GM06990 (cell line): ENCODE data around the gene PLXNA4.

ENCODE experiments used
- DNase-seq: peaks from one replicate; pipeline ENCODE4 v3.0.0-alpha.2; 2011; ENCODE audit not compliant: insufficient read length; ENCODE audit errors: extremely low read depth
- H3K27me3 ChIP-seq: replicated peaks from 2 replicates; pipeline ENCODE4 v1.6.0; 2011; ENCODE audit warnings: low read length; ENCODE audit not compliant: control insufficient read depth, insufficient read depth
- H3K36me3 ChIP-seq: 2 replicates; pipeline ENCODE4 v1.5.1; 2011; ENCODE audit warnings: low read length; ENCODE audit not compliant: control insufficient read depth, insufficient read depth
- H3K4me3 ChIP-seq: replicated peaks from 2 replicates; pipeline ENCODE4 v1.5.1; 2011; ENCODE audit warnings: low read depth, mild to moderate bottlenecking, control low read depth, low read length
- TF ChIP-seq, protein P1 (sequence below): IDR thresholded peaks from 2 replicates; pipeline ENCODE4 v1.5.1; 2011; ENCODE audit warnings: low read length, control low read depth, mild to moderate bottlenecking, inconsistent platforms; ENCODE audit not compliant: insufficient read depth, poor library complexity, severe bottlenecking

The PLXNA4 gene

DNA sequence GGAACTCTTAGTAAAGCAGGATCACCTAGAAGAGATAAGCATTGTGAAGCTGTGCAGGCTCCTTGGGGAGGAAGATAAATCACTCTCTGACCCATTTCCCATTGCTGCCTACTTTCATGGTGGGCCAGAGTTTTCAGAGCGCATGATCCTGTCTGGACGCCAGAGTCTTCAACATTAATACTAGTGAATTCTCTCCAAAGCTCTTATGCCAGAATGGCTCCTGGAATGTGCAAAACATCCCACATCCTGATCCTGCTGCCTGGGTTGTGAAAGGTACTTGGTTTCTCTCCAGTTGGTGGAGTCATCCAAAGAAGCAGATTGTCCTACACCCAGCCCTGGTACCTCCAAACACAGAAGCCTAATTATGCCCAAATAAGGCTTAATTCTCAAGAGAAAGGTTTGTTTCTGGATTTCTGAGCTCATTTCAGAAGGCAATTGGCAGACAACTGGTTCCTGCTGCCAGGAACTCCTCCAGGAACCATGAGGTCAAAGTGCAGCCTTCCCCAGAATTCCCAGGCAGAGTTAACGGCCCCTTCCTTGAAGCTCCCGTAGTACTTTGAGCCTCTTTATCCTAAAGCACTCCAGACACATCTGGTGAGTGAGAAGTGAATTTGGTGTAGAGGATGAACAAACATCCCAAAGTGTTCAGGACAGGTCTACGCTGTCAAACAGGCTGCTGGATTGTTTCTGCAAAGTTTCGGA is 495.2 kb downstream of the PLXNA4 start:
- Histone ChIP-seq H3K4me3 (no peak overlapping the region), H3K36me3 (no peaks in the 10 kb centered on the region), H3K27me3 (no peaks in the 10 kb centered on the region; the same call in none of the 2 replicates)
- DNase-seq: no peak
- TF ChIP-seq, protein P1, sequence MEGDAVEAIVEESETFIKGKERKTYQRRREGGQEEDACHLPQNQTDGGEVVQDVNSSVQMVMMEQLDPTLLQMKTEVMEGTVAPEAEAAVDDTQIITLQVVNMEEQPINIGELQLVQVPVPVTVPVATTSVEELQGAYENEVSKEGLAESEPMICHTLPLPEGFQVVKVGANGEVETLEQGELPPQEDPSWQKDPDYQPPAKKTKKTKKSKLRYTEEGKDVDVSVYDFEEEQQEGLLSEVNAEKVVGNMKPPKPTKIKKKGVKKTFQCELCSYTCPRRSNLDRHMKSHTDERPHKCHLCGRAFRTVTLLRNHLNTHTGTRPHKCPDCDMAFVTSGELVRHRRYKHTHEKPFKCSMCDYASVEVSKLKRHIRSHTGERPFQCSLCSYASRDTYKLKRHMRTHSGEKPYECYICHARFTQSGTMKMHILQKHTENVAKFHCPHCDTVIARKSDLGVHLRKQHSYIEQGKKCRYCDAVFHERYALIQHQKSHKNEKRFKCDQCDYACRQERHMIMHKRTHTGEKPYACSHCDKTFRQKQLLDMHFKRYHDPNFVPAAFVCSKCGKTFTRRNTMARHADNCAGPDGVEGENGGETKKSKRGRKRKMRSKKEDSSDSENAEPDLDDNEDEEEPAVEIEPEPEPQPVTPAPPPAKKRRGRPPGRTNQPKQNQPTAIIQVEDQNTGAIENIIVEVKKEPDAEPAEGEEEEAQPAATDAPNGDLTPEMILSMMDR: no peak

DNA sequence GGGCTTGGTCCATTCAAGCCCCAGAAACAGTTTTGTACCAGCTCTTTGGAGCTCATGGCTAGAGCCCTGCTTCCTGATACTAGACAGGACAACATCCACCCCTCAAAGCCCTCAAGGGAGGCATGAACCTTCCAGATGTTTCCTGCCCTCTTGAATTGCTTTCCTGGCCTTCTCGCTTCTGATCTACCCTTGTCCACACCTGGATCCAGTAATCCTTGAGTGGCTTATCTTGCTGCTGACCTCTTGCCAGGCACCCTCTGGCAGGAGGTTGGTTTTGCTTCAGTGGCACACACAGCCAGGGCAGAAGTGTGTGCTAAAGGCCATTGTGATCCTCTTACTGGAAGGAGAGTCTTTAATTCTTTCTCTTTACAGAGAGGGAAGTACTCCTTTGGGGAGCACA is 495.8 kb downstream of the PLXNA4 start:
- TF ChIP-seq, protein P1: no peak
- no peak for DNase-seq
- Histone ChIP-seq H3K36me3 (no peaks in the 10 kb centered on the region), H3K27me3 (no peaks in the 10 kb centered on the region; the same call in none of the 2 replicates), H3K4me3 (no peak overlapping the region)

DNA sequence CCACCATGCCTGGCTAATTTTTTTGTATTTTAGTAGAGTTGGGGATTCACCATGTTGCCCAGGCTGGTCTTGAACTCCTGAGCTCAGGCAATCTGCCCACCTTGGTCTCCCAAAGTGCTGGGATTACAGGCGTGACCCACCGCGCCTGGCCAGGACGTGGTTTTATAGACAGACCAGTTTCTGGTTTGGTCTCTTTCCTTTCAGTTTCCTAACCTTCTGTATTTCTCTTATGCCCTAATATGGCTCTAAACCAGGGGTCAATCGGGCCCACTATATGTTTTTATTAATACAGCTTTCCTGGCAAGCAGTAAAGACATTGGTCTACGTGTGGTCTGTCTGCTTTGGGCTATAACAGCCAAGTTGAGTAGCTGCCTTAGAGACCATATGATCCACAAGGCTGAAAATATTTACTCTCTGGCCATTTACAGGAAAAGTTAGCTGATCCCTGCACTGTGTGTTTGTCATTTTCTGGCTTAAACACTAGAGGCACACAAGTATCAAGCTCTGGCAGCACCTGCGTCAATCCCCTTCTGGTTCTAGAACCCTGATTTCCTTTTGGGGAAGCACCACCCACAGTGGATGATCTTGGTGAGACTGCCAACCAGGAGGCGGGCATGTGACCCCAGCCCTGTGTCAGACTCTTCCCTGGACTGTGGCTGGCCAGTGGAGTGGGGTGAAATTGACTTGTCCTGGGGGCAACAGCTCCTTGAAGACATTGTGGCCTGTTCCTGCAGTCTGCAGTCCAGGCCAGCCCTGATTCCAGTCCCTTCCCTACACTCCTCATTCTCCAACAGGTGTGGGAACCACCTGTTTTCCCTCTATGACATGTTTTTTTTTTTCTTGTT is 497.2 kb downstream of the PLXNA4 start:
- Histone ChIP-seq H3K4me3 (no peak overlapping the region), H3K36me3 (no peaks in the 10 kb centered on the region), H3K27me3 (no peaks in the 10 kb centered on the region; the same call in none of the 2 replicates)
- no peak for DNase-seq
- TF ChIP-seq, protein P1: no peak

DNA sequence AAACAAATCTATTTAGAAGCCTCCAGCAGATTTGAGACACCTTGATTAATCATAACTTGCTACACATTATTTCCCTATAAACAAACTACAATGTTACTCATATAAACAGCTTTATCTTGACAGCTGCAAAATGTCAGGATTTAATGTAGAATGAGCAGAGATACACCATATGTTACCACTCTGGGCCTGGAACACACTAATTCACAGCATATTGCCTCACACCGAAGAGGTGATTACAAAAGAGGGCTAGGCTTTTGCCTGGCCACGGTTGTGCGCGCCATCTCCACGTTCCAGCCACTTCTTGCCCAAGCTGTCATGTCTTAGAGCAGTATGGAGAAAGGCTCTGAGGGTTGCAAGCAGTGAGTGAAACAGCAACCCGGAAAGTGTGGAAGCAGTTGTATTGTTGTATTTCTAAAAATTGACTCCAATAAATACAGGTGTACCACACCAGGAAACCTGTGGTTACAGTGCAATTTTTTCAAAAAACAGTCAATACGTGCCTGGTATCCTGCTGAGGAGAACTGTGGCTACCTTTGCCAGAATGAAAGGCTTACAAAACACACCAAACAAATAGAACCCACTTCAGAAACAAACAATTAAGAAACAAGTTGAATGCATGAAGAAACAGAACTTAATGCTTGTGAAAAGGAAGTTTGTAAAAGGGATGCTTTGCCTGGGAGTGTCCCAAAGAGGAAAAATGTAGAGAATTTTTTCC is 498.1 kb downstream of the PLXNA4 start:
- TF ChIP-seq, protein P1: no peak
- DNase-seq: no peak
- H3K27me3 ChIP-seq: no peaks in the 10 kb centered on the region; the same call in none of the 2 replicates
- no peak overlapping the region for H3K4me3 ChIP-seq
- H3K36me3 ChIP-seq: no peaks in the 10 kb centered on the region

DNA sequence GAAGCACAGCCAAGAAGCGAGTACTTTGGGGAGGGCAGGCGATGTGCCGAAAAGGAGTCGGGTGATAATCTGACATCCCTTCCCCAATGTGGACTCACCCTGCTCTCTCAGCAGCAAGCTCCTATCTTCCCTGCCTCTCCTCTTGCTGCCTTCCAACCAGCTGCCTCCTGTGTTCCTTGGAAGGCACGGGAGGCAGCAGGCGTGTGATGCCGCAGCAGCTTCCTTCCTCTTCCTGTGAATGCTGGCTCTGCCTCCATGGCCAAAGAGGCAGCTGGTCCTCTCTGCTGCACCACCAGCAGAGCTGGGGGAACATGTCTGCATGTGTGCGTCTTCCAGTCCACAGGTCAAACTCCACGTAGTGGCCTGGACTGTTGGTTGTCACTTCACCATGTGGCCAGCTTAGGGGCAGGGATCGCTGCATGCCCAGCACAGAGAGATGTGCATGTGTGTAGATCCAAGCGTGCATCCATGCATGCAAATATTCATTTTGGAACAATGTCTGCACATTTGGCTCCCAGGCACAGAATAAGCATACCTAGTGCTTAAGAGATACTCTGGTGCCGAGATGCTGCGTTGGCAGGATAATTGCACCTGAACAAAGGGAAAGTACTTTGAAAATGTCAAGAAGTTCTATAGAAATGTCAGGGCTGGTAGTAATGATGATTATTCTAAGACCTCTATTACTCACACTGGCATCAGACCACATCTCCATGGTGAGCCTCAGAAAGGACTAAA is 499.8 kb downstream of the PLXNA4 start:
- Histone ChIP-seq H3K4me3 (no peak overlapping the region), H3K36me3 (no peaks in the 10 kb centered on the region), H3K27me3 (no peaks in the 10 kb centered on the region; the same call in none of the 2 replicates)
- TF ChIP-seq, protein P1: no peak
- DNase-seq: no peak
